Measurements from ENCODE around the gene ARHGAP22.

Gene ARHGAP22

GRCh38 chr10:48526846-48527505 is 77.9 kb downstream of the ARHGAP22 start:
- no peak for DNase-seq

GRCh38 chr10:48526011-48526821 is 78.7 kb downstream of the ARHGAP22 start:
- DNase-seq, result no peak

GRCh38 chr10:48525113-48525512 is 79.8 kb downstream of the ARHGAP22 start:
- DNase-seq, result no peak

GRCh38 chr10:48523820-48524758 is 80.8 kb downstream of the ARHGAP22 start:
- no peak for DNase-seq

- no peak for DNase-seq
These were observed 81.6 kb downstream of the ARHGAP22 start for GRCh38 chr10:48523212-48523819.

GRCh38 chr10:48522011-48522765 is 82.7 kb downstream of the ARHGAP22 start:
- no peak for DNase-seq

GRCh38 chr10:48520594-48520993 is 84.3 kb downstream of the ARHGAP22 start:
- DNase-seq, result no peak

GRCh38 chr10:48520184-48520506 is 84.7 kb downstream of the ARHGAP22 start:
- no peak for DNase-seq

GRCh38 chr10:48519481-48520183 is 85.2 kb downstream of the ARHGAP22 start:
- DNase-seq, result no peak

GRCh38 chr10:48518986-48519385 is 85.9 kb downstream of the ARHGAP22 start:
- DNase-seq, result no peak

- no peak for DNase-seq
These were observed 86.7 kb downstream of the ARHGAP22 start for GRCh38 chr10:48517911-48518811.

- DNase-seq, result no peak
These were observed 87.4 kb downstream of the ARHGAP22 start for GRCh38 chr10:48517482-48517881.

- no peak for DNase-seq
These were observed 88.0 kb downstream of the ARHGAP22 start for GRCh38 chr10:48516911-48517310.

- DNase-seq, result no peak
These were observed 90.0 kb downstream of the ARHGAP22 start for GRCh38 chr10:48514916-48515315.

GRCh38 chr10:48514255-48514654 is 90.6 kb downstream of the ARHGAP22 start:
- DNase-seq, result no peak

- no peak for DNase-seq
These were observed 92.0 kb downstream of the ARHGAP22 start for GRCh38 chr10:48512861-48513260.

- no peak for DNase-seq
These were observed 93.0 kb downstream of the ARHGAP22 start for GRCh38 chr10:48511875-48512231.

GRCh38 chr10:48511066-48511874 is 93.6 kb downstream of the ARHGAP22 start:
- no peak for DNase-seq

- no peak for DNase-seq
These were observed 94.7 kb downstream of the ARHGAP22 start for GRCh38 chr10:48509974-48510692.
